HepG2 (cell line): Measurements from ENCODE around the gene INHBC. TPM values are rescaled to one million over a fixed set of nuclear protein-coding genes. Genes with fewer than 3 reads are reported as not detected.

Source experiments
- CENPT ChIP-seq: sonication (generic); formaldehyde crosslinking; IDR thresholded peaks from 2 replicates; pipeline ENCODE4 v1.8.0; 2022; ENCODE audit warnings: low read depth, mild to moderate bottlenecking, moderate library complexity, missing genetic modification reagents
- DNMT3B ChIP-seq: conservative IDR thresholded peaks from 2 replicates; pipeline ENCODE4 v1.6.1; 2016; ENCODE audit warnings: missing biosample characterization, control low read depth
- GZF1 ChIP-seq: sonication (generic); formaldehyde crosslinking; IDR thresholded peaks from 2 replicates; pipeline ENCODE4 v1.5.1; 2020; ENCODE audit warnings: mild to moderate bottlenecking, missing genetic modification reagents
- KLF9 ChIP-seq: IDR thresholded peaks from 2 replicates; pipeline ENCODE4 v1.6.1; 2016; ENCODE audit warnings: low read depth
- RXRA ChIP-seq: sonication (generic); formaldehyde crosslinking; IDR thresholded peaks from 2 replicates; pipeline ENCODE4 v1.5.1; 2020; ENCODE audit warnings: missing genetic modification reagents
- SMARCC2 ChIP-seq: fragments of 450-650 bp; IDR thresholded peaks from 2 replicates; pipeline ENCODE4 v1.6.1; 2017; ENCODE audit warnings: antibody characterized with exemption, mild to moderate bottlenecking
- SYNCRIP ChIP-seq: fragments of 200-400 bp; formaldehyde crosslinking; IDR thresholded peaks from 2 replicates; pipeline ENCODE4 v1.6.1; 2018; ENCODE audit warnings: mild to moderate bottlenecking, low read depth, low read length; ENCODE audit not compliant: insufficient read depth
- YEATS4 ChIP-seq: sonication (generic); formaldehyde crosslinking; IDR thresholded peaks from 2 replicates; pipeline ENCODE4 v1.4.0; 2020; ENCODE audit warnings: missing genetic modification reagents, borderline replicate concordance
- ZBTB1 ChIP-seq: sonication (generic); formaldehyde crosslinking; IDR thresholded peaks from 2 replicates; pipeline ENCODE4 v1.4.0; 2020; ENCODE audit warnings: missing genetic modification reagents, borderline replicate concordance
- ZFP82 ChIP-seq: sonication (generic); formaldehyde crosslinking; IDR thresholded peaks from 2 replicates; pipeline ENCODE4 v1.5.1; 2020; ENCODE audit warnings: mild to moderate bottlenecking, missing genetic modification reagents, borderline replicate concordance
- ZNF230 ChIP-seq: sonication (generic); formaldehyde crosslinking; IDR thresholded peaks from 2 replicates; pipeline ENCODE4 v1.4.0; 2020; ENCODE audit warnings: mild to moderate bottlenecking, missing genetic modification reagents
- ZNF296 ChIP-seq: sonication (generic); formaldehyde crosslinking; conservative IDR thresholded peaks from 2 replicates; pipeline ENCODE4 v1.5.0; 2020; ENCODE audit warnings: mild to moderate bottlenecking, missing genetic modification reagents
- ZNF383 ChIP-seq: sonication (generic); formaldehyde crosslinking; IDR thresholded peaks from 2 replicates; pipeline ENCODE4 v1.4.0; 2020; ENCODE audit warnings: missing genetic modification reagents, mild to moderate bottlenecking, borderline replicate concordance
- ZNF543 ChIP-seq: sonication (generic); formaldehyde crosslinking; IDR thresholded peaks from 2 replicates; pipeline ENCODE4 v1.4.0; 2020; ENCODE audit warnings: mild to moderate bottlenecking, missing genetic modification reagents
- polyA plus RNA-seq, 8 experiments: library from polyadenylated mRNA; depleted of rRNA in 3 of 8; stranded (reverse) in 7 of 8; unstranded in 1 of 8; fragments of >200 nt; fragmentation: Illumina TruSeq in 4 of 8; extraction: Trizol in 4 of 8; gene quantifications; 2 replicates each; pipeline versions ENCODE4 v1.2.1 to v1.2.3, GENCODE V29; 2011 to 2016; ENCODE audit warnings: low read depth in 4 of 8, missing spikeins in 1 of 8, mixed read lengths in 1 of 8; ENCODE audit not compliant: insufficient read depth in 1 of 8
- total RNA-seq, 5 experiments: library from RNA; depleted of rRNA; stranded (reverse); fragments of >200 nt; fragmentation: Illumina TruSeq; extraction: Trizol; gene quantifications; 2 replicates each; pipeline ENCODE4 v1.2.3, GENCODE V29; 2016; ENCODE audit warnings: low read depth in 1 of 5
- TF ChIP-seq, protein P1 (sequence below): sonication (generic); formaldehyde crosslinking; IDR thresholded peaks from 2 replicates; pipeline ENCODE4; 2020; ENCODE audit warnings: missing genetic modification reagents, mild to moderate bottlenecking, borderline replicate concordance
- TF ChIP-seq, protein P2 (sequence below): sonication (generic); formaldehyde crosslinking; IDR thresholded peaks from 2 replicates; pipeline ENCODE4 v1.5.0; 2020; ENCODE audit warnings: mild to moderate bottlenecking, low read depth, missing genetic modification reagents, borderline replicate concordance
- TF ChIP-seq, protein P3 (sequence below), 2 experiments: sonication (generic) in 1 of 2; formaldehyde crosslinking in 1 of 2; IDR thresholded peaks; 2 replicates each; pipeline versions ENCODE4 v1.4.0 to v1.6.1; 2016 to 2020; ENCODE audit warnings: borderline replicate concordance in 1 of 2, low read depth in 1 of 2, mild to moderate bottlenecking in 1 of 2, missing genetic modification reagents in 1 of 2
- TF ChIP-seq, protein P4 (sequence below), 2 experiments: sonication (generic) in 1 of 2; formaldehyde crosslinking in 1 of 2; IDR thresholded peaks; 2 replicates each; pipeline versions ENCODE4 v1.5.1 to v1.6.1; 2011 to 2020; ENCODE audit warnings: borderline replicate concordance in 1 of 2, low read depth in 1 of 2, low read length in 1 of 2, mild to moderate bottlenecking in 1 of 2, missing genetic modification reagents in 1 of 2, moderate library complexity in 1 of 2

The INHBC gene
- total and polyA plus RNA-seq, 2 of the 13 experiments (the other 11 are each of a cell fraction or from before 2014, with no cell fraction given): 1.8 to 13.8 TPM

DNA sequence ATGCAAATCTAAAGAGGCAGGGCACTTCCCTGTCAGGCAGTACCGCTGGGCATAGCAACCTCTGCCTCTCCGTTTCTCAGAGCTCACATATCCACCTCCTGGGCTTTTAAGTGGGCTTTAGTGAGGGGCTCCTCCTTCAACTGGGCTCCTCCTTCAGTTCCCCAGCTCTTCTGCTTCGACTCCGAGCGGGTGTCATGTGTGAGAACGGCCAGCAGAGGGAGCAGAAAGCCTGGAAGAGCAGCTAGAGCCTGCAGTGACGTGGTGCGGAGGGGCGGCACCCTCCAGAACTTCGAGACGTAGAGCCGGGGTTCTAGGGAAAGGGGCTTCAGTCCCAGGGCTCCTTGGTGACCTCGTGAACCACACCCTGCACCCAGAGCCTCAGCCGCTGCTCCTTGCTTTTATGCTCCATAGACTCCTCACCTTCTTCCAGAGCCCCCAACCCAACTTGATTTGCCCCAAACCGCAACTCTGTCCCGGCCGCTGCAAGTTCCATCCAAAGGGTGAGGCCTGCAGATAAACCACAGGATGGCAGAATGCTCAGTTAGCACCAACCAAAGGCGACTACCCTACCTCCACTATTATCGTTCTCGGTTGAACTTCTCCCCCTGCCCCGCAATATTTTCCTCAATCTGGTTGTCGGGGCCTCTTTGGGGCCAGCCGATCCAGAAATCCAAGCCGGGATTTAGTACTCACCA, 24.6 kb downstream of the INHBC start (continued):
- TF ChIP-seq RXRA (CRISPR knock-in tag) (no peak), ZNF543 (no peak), ZNF230 (CRISPR knock-in tag) (peak; percentile 78; the same call in 1 of the 2 replicates), ZBTB1 (CRISPR knock-in tag) (no peak), ZFP82 (CRISPR knock-in tag) (no peak), DNMT3B (CRISPR knock-in tag) (no peak), ZNF383 (CRISPR knock-in tag) (no peak), CENPT (CRISPR knock-in tag) (no peak), SYNCRIP (no peak), YEATS4 (CRISPR knock-in tag) (no peak), GZF1 (no peak), ZNF296 (no peak), SMARCC2 (no peak), KLF9 (CRISPR knock-in tag) (no peak)
- TF ChIP-seq, protein P1, sequence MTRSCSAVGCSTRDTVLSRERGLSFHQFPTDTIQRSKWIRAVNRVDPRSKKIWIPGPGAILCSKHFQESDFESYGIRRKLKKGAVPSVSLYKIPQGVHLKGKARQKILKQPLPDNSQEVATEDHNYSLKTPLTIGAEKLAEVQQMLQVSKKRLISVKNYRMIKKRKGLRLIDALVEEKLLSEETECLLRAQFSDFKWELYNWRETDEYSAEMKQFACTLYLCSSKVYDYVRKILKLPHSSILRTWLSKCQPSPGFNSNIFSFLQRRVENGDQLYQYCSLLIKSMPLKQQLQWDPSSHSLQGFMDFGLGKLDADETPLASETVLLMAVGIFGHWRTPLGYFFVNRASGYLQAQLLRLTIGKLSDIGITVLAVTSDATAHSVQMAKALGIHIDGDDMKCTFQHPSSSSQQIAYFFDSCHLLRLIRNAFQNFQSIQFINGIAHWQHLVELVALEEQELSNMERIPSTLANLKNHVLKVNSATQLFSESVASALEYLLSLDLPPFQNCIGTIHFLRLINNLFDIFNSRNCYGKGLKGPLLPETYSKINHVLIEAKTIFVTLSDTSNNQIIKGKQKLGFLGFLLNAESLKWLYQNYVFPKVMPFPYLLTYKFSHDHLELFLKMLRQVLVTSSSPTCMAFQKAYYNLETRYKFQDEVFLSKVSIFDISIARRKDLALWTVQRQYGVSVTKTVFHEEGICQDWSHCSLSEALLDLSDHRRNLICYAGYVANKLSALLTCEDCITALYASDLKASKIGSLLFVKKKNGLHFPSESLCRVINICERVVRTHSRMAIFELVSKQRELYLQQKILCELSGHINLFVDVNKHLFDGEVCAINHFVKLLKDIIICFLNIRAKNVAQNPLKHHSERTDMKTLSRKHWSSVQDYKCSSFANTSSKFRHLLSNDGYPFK: peak; percentile 59; the same call in 1 of the 2 replicates
- TF ChIP-seq, protein P2, sequence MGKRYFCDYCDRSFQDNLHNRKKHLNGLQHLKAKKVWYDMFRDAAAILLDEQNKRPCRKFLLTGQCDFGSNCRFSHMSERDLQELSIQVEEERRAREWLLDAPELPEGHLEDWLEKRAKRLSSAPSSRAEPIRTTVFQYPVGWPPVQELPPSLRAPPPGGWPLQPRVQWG (CRISPR knock-in tag): no peak
- TF ChIP-seq, protein P3, sequence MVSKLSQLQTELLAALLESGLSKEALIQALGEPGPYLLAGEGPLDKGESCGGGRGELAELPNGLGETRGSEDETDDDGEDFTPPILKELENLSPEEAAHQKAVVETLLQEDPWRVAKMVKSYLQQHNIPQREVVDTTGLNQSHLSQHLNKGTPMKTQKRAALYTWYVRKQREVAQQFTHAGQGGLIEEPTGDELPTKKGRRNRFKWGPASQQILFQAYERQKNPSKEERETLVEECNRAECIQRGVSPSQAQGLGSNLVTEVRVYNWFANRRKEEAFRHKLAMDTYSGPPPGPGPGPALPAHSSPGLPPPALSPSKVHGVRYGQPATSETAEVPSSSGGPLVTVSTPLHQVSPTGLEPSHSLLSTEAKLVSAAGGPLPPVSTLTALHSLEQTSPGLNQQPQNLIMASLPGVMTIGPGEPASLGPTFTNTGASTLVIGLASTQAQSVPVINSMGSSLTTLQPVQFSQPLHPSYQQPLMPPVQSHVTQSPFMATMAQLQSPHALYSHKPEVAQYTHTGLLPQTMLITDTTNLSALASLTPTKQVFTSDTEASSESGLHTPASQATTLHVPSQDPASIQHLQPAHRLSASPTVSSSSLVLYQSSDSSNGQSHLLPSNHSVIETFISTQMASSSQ (IDR thresholded peaks at IDR 0.05; ENCODE audit: low read depth): no peak
- TF ChIP-seq, protein P3 (CRISPR knock-in tag; IDR thresholded peaks at IDR 0.05; ENCODE audit: borderline replicate concordance): no peak
- TF ChIP-seq, protein P4, sequence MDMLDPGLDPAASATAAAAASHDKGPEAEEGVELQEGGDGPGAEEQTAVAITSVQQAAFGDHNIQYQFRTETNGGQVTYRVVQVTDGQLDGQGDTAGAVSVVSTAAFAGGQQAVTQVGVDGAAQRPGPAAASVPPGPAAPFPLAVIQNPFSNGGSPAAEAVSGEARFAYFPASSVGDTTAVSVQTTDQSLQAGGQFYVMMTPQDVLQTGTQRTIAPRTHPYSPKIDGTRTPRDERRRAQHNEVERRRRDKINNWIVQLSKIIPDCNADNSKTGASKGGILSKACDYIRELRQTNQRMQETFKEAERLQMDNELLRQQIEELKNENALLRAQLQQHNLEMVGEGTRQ (IDR thresholded peaks at IDR 0.05; ENCODE audit: low read depth, low read length): no peak
- TF ChIP-seq, protein P4 (CRISPR knock-in tag; IDR thresholded peaks at IDR 0.05; ENCODE audit: borderline replicate concordance): no peak
